GM18499 (cell line): ENCODE results near the gene TAF1L.
"Not testable (repeated sequence)": the region's sequence is repeated elsewhere in the genome, so short reads cannot be mapped to it uniquely, and the experiment has no call there.

Experiments used
- ATAC-seq: cut with Tn5 transposase; IDR thresholded peaks from one replicate; pipeline ENCODE4 v1.9.1; 2021; ENCODE audit warnings: moderate number of reproducible peaks; ENCODE audit not compliant: insufficient read depth, unreplicated experiment

Gene TAF1L

DNA sequence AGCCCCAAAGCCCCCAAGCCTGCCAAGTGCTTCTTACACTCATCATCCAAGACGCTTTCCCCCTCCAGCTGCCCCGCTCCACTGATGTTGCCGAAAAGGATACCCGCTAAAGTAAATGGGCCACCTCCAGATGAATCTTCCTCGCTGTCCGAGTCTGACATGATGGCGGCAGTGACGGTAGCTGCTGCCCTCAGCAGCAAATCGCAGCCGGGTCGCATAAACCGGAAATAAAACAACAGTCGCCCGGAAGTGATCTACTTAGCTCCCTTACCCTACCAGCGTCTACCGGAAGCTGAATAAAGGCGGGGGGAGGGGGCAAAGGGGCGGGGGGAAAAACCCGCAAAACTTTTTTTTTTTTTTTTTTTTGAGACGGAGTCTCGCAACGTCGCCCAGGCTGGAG lies at the start of gene TAF1L:
Gene TAF1L, minus strand, starts transcription at position 308 of the 400 bp plus-strand sequence. Its CDS starts 90 bp downstream, at position 218.
- ATAC-seq, result no peak

GRCh38 chr9:32681751-32682150 lies 46.3 kb upstream of the TAF1L start:
- ATAC-seq, result no peak

DNA sequence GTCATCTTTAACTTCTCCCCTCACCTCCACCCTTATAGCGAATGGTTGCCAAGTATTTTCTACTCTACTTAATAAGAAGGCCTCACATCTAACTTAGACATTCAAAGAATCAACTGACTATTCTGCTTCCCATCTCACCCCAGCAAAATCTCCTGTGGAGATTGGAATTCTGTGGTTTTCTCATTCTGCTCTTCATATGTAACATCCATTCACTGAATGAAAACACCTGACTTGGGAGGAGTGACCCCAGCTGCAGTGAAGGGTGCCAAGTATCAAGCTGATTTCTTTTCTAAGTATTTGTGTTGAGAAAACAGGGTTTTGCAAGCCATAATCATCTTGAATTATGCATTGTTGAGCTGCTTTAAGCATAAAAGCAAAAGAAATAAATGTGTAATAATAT lies 42.5 kb upstream of the TAF1L start:
- no peak for ATAC-seq

DNA sequence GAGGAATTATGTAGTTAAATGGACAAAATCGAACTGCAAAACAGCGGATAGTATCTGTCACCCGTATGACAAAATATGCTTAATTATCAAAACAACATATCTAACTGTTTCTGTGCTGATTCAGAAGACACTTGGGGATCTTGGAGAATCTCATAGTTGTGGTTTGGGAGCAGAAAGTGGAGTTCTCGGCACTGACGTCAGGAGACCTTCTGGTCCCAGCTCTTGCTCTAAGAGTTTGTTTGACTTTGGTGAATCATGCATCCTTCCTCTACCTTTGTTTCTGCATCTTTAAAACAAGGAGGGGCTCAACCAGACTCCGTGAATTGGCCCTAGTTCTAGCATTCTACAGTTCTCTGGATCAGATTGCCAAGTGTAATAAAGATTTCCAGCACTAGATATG lies 37.0 kb upstream of the TAF1L start:
- no peak for ATAC-seq

DNA sequence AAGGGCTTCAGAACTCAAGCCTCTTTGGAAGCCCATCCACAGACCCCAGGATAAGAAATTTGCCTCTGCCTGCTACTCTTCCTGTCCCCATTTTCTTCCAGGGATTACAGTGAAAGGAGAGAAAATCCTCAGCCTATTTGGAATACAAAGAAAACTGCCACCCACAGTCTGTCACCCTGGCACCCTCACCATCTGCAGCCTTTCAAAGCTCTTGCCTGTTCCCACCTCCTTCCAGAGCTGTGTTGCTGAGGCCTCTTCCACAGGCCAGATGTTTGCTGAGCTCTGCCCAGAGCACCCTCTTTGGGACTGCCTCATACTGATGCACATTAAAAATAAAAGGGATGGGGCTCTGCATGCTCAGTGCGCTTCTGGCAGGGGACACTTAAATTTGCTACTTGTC lies 35.9 kb upstream of the TAF1L start:
- ATAC-seq, result no peak

GRCh38 chr9:32665101-32665500 lies 29.6 kb upstream of the TAF1L start:
- ATAC-seq, result no peak

DNA sequence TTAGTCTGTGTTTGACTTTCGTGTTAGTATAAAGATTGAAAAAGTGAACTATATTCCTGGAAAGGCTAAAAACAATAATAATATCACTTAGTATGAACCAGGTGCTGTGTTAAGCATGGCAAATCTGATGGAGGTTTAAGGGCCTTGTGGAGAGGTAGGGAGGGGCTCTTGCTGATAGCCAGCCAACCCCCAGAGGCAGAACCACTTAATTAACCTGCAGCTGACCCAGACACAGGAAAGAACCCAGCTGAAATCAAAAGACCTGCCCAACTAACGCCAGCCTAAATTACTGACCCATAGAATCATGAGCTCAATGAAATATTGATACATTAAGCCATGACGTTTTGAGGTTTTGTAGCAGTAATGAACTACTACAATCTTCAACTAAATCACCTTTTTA lies 28.3 kb upstream of the TAF1L start:
- ATAC-seq, result no peak

- ATAC-seq, result no peak
Observed at GRCh38 chr9:32647671-32648070, 12.2 kb upstream of the TAF1L start.

GRCh38 chr9:32644698-32645097 lies 9.2 kb upstream of the TAF1L start:
- no peak for ATAC-seq

DNA sequence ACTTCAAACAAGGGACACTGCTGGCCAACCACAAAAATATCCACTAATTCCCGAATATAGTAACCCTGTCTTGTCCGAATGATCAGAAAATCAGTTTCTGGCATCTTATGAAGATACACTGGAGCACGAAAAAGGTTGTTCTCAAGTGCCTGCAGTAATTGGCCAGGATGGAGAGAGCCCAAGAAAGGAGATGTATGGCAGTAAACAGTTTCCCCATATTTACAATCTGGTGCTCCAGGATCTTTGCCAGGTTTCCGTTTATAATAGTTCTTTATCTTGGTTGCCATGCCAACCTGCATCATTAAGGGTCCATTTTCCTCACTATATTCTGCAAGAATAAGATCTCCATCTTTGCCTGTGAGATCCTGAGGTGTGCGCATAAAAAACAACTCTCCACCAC lies 2.3 kb downstream of the TAF1L start:
- not testable (repeated sequence) for ATAC-seq

DNA sequence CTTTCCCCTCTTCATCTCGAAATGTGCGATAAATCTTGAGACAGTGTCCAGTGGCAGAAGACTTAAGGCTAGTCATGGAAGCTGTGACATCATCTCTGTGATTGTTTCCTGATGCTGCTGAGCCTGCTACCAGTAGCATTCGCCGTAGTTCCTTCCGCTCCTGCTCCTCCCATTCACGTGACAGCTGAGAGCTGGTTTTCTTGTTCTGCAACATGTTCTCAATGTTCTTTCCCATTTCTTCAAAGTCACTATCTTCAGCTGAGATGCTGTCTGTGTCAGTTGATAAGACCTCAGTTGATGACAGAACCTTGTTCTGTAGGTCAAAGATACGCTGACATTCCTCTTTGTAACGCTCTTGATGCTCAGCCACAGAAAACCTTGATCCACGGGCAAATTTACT lies 3.5 kb downstream of the TAF1L start:
- no peak for ATAC-seq

DNA sequence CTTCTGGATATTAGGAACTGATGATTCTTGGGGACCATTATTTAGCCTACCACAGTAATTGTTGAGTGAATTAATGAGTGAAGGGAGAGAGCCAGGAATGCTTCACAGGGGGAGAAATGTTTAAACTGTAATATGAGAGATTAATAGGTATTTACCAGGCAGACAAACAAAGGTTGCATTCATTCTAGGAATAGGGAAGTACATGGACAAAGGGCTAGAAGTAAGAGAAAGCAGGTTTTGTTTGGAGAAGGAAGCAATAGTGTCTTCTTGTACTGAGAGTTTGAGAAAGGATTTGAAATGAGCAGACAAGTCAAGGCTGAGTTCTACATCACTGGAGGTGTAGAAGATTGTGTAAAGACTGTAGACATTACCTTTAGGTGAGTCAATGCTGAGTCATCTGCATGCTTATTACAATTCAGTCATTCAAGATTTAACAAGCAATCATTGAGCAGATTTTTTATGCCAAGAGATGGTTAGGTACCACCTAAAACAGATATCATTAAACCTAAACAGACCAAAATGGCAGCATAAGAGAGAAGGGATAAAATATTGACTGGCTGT lies 8.0 kb downstream of the TAF1L start:
- ATAC-seq, result no peak

- ATAC-seq, result no peak
Observed at GRCh38 chr9:32625320-32625719, 10.1 kb downstream of the TAF1L start.

GRCh38 chr9:32622948-32623347 lies 12.5 kb downstream of the TAF1L start:
- ATAC-seq, result no peak

- ATAC-seq, result no peak
Observed at GRCh38 chr9:32618261-32618660, 17.2 kb downstream of the TAF1L start.

GRCh38 chr9:32606811-32607210 lies 28.7 kb downstream of the TAF1L start:
- no peak for ATAC-seq

DNA sequence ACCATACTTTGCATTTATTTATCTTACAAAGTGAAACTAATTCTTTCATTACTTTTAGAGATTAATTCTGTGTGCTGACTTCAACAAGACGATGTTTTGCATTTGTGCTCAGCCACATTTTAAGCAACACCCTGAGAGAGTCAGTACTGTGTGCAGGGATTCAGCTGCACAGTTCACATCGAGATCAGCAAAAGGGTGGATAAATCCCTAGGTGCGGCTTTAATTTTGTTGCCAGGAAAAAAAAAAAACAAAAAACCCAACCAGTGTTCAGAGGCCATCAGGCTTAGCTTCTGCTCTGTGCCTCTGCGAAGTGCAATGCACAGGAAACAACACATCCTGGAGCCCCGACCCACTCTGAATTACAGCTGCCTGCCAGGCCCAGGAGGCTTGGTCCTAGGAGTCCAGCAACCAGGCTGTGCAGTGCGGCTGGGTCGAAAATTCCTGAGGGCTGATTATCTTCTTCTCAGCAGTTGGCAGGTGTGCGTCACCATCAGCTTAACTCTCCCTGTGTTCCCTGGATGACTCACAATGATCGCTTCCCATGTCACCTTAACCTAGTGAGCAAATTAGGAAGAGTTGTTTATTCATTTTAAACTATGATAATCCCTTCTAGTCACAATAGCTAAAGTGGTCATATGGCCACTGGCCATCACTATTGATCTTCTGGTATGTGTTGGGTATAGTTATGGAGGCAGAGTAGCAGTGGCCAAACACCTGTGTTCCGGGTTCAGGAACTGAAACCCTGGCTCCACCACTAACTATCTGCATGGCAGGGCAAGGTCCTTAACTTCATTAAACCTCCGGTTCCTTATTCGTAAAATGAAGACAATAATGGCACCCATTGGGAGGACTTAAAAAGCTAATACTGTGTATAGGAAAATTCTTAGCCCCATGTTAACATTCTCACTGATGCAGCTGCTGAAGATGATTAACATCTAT lies 31.3 kb downstream of the TAF1L start:
- ATAC-seq, result no peak

- not testable (repeated sequence) for ATAC-seq
Observed at GRCh38 chr9:32599021-32599420, 36.4 kb downstream of the TAF1L start.

DNA sequence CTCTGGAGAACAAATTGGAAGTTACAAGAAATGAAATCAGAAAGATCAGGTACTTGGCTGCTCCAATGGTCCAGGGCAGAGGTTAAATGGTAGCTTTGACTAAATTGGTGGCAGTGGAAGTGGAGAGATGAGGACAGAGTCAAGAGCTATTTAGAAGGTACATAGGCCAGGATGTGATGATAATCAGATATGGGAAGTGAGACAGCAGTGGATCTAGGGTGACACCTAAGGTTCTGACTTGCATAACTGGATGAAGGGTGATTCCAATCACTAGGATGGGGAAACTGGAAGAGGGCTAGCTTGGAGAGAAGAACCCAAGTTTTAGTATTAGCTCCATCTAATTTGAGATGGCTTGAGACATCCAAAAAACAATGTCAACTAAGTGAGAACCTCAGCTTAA lies 38.5 kb downstream of the TAF1L start:
- no peak for ATAC-seq

DNA sequence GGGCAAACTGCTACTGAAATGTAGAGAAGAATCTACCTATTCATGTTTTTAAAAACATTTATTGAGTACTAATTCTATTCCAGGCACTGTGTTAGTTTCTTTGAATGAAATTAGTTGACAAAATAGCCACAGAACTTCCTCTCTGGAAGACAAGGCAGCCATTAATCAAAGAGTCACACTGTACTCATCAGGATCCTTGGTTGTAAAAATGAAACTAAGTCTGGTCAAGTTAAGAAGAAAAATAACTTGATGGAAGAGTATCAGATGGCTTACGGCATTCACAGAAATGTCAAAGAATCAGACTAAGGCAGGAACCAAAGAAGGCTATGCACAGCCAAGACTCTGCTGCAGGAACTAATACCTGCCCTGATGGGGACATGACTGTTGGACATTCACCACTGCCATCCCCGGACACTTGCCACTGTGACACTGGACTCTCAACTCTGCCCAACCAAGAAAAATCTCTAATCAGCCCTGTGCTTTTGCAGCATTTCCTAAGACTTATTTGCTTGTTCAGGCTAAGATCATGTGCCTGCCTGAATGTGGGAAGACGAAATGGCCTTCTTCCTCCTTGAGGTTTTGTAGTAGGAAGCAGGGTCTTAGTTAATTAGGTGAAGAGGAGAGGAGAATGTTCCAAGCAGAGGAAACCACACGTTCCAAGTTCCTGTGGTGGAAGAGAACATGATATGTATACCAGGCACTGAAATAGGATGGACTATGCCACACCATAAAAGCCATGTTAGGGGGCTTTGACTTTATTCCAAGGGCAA lies 39.2 kb downstream of the TAF1L start:
- no peak for ATAC-seq

- no peak for ATAC-seq
Observed at GRCh38 chr9:32590898-32591297, 44.6 kb downstream of the TAF1L start.
